Activated CD4-positive, alpha-beta T cell treated with anti-CD3 and anti-CD28 coated beads for 24 hours (primary cell): Measurements from ENCODE around the gene MZT2B.
"Not testable (repeated sequence)": the region's sequence is repeated elsewhere in the genome, so short reads cannot be mapped to it uniquely, and the experiment has no call there.

Source experiments
- DNase-seq, 2 donors: peaks; one replicate each; pipeline ENCODE4 v3.0.0-alpha.2; 2020; ENCODE audit warnings: low read depth in 2 of 2

Gene MZT2B

GRCh38 chr2:130180404-130181324 lies 1.4 kb upstream of the MZT2B start:
- not testable (repeated sequence) for DNase-seq

GRCh38 chr2:130181325-130181879 lies 660 bp upstream of the MZT2B start, which contains the start of gene SMPD4:
SMPD4 (minus strand) TSS chr2:130181602; CDS start chr2:130176592, 5,010 bp downstream.
- peak; percentile 91 to 98 for DNase-seq

GRCh38 chr2:130182826-130183511 lies 907 bp downstream of the MZT2B start:
- DNase-seq: not testable (repeated sequence)

- DNase-seq: no peak
Measured at GRCh38 chr2:130183512-130184373, 1.7 kb downstream of the MZT2B start.

GRCh38 chr2:130185436-130185835 lies 3.4 kb downstream of the MZT2B start:
- DNase-seq: no peak

- DNase-seq: no peak
Measured at GRCh38 chr2:130185896-130186295, 3.8 kb downstream of the MZT2B start.

GRCh38 chr2:130186391-130186790 lies 4.3 kb downstream of the MZT2B start:
- DNase-seq: no peak

- no peak for DNase-seq
Measured at GRCh38 chr2:130187268-130187667, 5.2 kb downstream of the MZT2B start.

- DNase-seq: not testable (repeated sequence)
Measured at GRCh38 chr2:130187859-130188792, 6.1 kb downstream of the MZT2B start.

GRCh38 chr2:130188958-130189357 lies 6.9 kb downstream of the MZT2B start:
- DNase-seq: not testable (repeated sequence)

- DNase-seq: no peak
Measured at GRCh38 chr2:130190237-130190636, 8.2 kb downstream of the MZT2B start.

- not testable (repeated sequence) for DNase-seq
Measured at GRCh38 chr2:130191319-130191718, 9.3 kb downstream of the MZT2B start.

GRCh38 chr2:130192451-130192850 lies 10.4 kb downstream of the MZT2B start:
- DNase-seq: not testable (repeated sequence)

GRCh38 chr2:130193824-130194223 lies 11.8 kb downstream of the MZT2B start:
- not testable (repeated sequence) for DNase-seq

GRCh38 chr2:130195089-130195635 lies 13.1 kb downstream of the MZT2B start:
- DNase-seq: not testable (repeated sequence)

- not testable (repeated sequence) for DNase-seq
Measured at GRCh38 chr2:130196052-130196451, 14.0 kb downstream of the MZT2B start.

GRCh38 chr2:130198343-130198742 lies 16.3 kb downstream of the MZT2B start, which contains the start of gene TUBA3E:
TUBA3E (minus strand) TSS chr2:130198439; CDS start chr2:130198360, 79 bp downstream.
- DNase-seq: no peak

GRCh38 chr2:130202518-130202917 lies 20.5 kb downstream of the MZT2B start:
- DNase-seq: not testable (repeated sequence)

GRCh38 chr2:130203150-130203549 lies 21.1 kb downstream of the MZT2B start:
- DNase-seq: not testable (repeated sequence)

GRCh38 chr2:130207051-130207450 lies 25.0 kb downstream of the MZT2B start:
- not testable (repeated sequence) for DNase-seq
